GM10248 (cell line): ENCODE measurements around the gene CDC20.

Experiments
- CTCF ChIA-PET: fragments of 300-600 bp; sonication (Branson Sonifier 250); formaldehyde crosslinking; extraction: SDS; loops from one replicate; lab custom pipeline; 2021; ENCODE audit warnings: antibody characterized with exemption; lab: Yijun Ruan, JAX
- POLR2A ChIA-PET: fragments of 350-650 bp; sonication (Branson Sonifier 250); formaldehyde crosslinking; extraction: SDS; loops from one replicate; lab custom pipeline; 2020; ENCODE audit warnings: antibody characterized with exemption; lab: Yijun Ruan, JAX
- DNase-seq: peaks from one replicate; pipeline ENCODE4 v3.0.0; 2012; ENCODE audit errors: extremely low spot score
- CTCF ChIP-seq: IDR thresholded peaks from 2 replicates; pipeline ENCODE4 v1.5.1; 2012; ENCODE audit warnings: mild to moderate bottlenecking, low read depth; ENCODE audit errors: extremely low read depth, missing control alignments, control extremely low read depth

Gene CDC20

GRCh38 chr1:43358746-43359693 is at the start of gene CDC20:
CDC20 (plus strand) TSS chr1:43358981; CDS start chr1:43359216, 235 bp downstream.
- CTCF ChIA-PET = interaction anchor here (1.0 to 3.0 kb wide), 7 partner anchors 9 to 133 kb away, joined by 3 to 12 read pairs (median 5); partner anchors contain the start of gene ELOVL1
- peak; percentile 97 for DNase-seq
- TF ChIP-seq CTCF = no peak
- POLR2A ChIA-PET = interaction anchor here (0.6 to 1.6 kb wide), 5 partner anchors 8 to 403 kb away, joined by 3 to 13 read pairs (median 4); partner anchors contain the start of gene ELOVL1

GRCh38 chr1:43309405-43310025 is 49.3 kb upstream of the CDC20 start:
- no peak for TF ChIP-seq CTCF
- no peak for DNase-seq
- ChIA-PET POLR2A (no interaction called here), CTCF (interaction anchor here (1.3 to 1.7 kb wide), 2 partner anchors 11 to 82 kb away, joined by 3 to 5 read pairs; no protein-coding TSS in a partner anchor)

GRCh38 chr1:43311521-43311920 is 47.3 kb upstream of the CDC20 start:
- DNase-seq = no peak
- CTCF ChIA-PET = no interaction called here
- POLR2A ChIA-PET = no interaction called here
- no peak for TF ChIP-seq CTCF

- ChIA-PET POLR2A (no interaction called here), CTCF (no interaction called here)
- no peak for TF ChIP-seq CTCF
- DNase-seq = no peak
Observed at GRCh38 chr1:43312212-43312623, 46.6 kb upstream of the CDC20 start.

GRCh38 chr1:43312663-43313515 is 45.9 kb upstream of the CDC20 start:
- CTCF ChIA-PET = no interaction called here
- POLR2A ChIA-PET = no interaction called here
- no peak for DNase-seq
- TF ChIP-seq CTCF = no peak

- TF ChIP-seq CTCF = no peak
- ChIA-PET POLR2A (no interaction called here), CTCF (no interaction called here)
- DNase-seq = no peak
Observed at GRCh38 chr1:43313771-43314170, 45.0 kb upstream of the CDC20 start.
